G401.6 (cell line): Measurements from ENCODE around the gene CYP2W1.
A peak's percentile ranks its signal among the peaks of the same experiment; 100 is the strongest.

Experiments used
- FAIRE-seq: peaks from 2 replicates; lab custom pipeline; 2012; peaks lifted over from hg19 to GRCh38; lab: Jason Lieb, UNC

CYP2W1 gene

GRCh38 chr7:1017586-1018333 lies 34.8 kb downstream of the CYP2W1 start:
- FAIRE-seq, result no peak

GRCh38 chr7:1018334-1018695 lies 35.3 kb downstream of the CYP2W1 start:
- FAIRE-seq, result no peak

DNA sequence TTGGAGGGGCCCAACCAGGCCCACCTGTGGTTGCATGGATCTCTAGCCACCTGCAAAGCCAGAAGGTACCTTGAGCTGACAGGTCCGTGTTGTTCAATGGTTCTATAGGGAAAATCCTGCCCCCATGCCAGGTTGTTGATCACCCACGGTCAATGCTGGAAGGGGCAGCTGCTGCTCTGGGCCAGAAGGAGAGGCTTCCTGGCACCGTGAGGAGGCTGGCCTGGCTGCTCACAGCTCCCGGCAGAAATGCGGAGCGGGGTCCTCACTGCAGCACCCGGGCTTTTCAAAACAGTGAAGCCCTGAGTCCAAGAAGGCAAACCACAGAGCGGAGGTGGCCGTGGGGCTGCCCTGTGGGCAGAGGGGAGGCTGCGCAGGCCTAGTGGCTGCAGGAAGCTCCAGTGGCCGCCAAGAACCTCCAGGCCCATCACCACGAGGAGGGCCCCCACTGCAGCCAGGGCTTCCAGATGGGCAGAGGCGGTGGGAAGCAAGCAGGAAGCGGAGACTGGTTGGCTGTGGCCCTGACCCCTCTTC lies 36.3 kb downstream of the CYP2W1 start:
- FAIRE-seq, result no peak

- FAIRE-seq, result no peak
Measured at GRCh38 chr7:1019789-1020610, 37.0 kb downstream of the CYP2W1 start.

- FAIRE-seq, result no peak
Measured at GRCh38 chr7:1020849-1021251, 37.9 kb downstream of the CYP2W1 start.

- no peak for FAIRE-seq
Measured at GRCh38 chr7:1021366-1021765, 38.4 kb downstream of the CYP2W1 start.

DNA sequence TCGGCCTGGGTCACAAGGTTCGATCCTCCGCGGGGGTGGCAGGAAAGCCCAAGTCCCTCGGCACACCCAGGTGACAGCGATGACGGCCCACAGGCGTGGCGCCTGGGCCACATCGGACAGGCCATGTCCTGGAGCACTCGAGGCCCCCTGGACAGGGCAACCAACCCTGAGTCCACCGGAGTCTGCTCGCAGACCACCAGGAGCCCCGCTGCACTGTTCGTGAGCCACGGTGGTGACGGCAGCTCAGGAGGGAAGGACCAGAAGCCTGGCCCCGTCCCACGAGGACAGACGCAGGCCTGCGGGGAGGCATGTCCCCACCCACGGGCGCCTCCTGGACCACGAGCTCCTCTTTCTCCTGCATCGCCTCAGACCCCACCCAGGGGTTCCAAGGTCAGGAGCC lies 39.0 kb downstream of the CYP2W1 start:
- FAIRE-seq, result no peak

GRCh38 chr7:1022356-1022755 lies 39.4 kb downstream of the CYP2W1 start:
- no peak for FAIRE-seq

GRCh38 chr7:1022801-1023465 lies 40.0 kb downstream of the CYP2W1 start:
- FAIRE-seq, result no peak

- no peak for FAIRE-seq
Measured at GRCh38 chr7:1024331-1024841, 41.4 kb downstream of the CYP2W1 start.

DNA sequence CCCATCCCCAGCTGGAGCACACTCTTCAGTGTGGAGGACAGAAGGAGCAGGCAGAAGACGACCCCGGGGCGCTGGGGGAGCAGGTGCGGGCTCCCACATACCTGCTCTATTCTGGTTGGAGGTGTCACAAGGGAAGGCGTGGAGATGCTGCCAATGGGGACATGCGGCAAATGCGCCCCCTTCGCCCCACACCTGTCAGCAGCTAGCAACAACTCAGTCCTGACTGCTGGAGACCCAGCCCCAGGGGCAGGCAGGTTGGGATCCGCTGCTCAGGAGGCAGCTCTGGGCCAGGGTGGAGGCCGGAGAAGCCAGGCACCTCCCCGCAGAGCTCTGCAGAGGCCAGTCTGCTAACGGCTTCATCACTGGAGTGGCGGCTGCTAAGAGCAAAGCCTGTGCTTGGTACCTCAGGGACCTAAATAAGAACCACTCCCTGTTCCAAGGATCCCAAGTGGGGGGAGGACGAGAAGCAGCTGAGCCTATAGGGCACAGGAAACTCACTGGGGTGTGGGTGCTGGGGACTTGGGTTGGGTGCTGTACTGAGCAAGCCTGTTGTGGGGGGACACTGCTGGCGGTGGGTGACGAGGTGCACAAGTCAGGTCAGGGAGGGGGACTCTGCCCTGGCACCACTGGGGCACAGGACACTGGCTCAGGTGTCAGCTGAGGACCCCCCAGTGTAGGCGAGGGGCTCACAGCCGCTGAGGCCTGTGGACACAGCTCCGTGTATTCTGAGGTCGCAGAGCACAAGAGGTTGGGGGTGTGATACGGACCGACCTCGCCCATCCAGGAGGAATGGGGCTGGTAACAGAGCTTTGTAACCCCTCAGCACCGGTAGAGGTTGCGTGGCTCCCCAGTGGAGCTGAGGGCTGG lies 42.1 kb downstream of the CYP2W1 start:
- no peak for FAIRE-seq

DNA sequence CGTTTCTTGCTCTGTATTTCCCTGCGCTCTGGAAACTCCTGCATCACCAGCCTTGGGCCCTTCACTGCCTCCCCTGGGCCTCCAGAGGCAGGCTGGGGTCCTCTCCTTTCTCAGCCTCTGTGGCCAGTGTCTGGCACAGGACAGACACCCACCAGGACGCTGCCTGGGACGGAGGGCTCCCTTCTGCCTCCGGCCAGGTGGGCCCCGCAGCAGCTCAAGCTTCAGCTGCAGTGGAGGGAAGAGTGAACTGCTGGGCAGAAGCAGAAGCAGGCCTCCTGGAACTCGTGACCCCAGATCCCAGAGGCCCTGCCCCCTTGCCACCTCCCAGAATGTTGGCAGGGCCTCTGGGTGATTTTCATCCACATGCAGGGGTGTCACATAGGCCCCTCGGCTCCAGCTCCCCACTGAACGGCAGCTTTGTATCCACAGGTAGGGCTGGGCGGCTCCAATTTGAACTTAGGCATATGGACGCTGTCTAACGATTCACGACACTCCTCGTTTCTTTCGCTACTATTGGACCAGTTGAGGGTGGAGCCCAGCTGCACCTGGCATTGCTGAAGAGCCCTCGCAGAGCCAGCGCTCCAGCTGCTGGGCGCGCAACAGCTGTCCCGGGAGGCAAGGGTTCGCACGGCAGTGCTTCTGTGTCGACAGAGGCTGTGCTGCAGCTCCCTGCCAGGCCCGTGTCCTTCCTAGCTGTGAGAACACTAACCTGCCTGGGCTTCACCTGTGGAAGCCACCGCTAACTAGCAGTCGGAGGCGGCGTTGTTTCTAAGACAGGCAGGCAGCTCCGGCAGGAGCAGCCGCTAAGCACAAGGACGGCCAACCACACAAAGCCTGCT lies 43.0 kb downstream of the CYP2W1 start:
- FAIRE-seq, result no peak

DNA sequence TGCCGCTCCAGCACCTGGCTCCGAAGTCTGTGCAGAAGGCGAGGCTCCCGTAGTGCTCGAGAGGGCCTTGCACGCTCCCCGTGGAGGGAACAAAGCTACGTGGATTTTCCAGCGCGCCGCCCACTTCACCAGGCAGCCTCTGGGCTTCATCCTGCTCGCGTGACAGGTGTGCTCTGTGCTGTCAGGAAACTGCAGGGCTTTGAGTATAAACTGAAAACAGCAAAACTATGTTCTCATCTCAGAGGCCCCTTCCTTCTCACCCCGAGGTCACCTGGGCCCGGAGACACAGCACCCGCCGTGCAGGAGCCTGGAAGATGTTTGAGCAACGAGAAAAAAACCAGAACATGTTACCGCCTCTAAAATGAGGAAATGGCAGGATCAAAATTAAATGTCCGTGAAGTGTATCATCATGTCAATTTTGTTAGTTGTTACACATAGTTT lies 43.8 kb downstream of the CYP2W1 start:
- no peak for FAIRE-seq

GRCh38 chr7:1027242-1028043 lies 44.5 kb downstream of the CYP2W1 start:
- FAIRE-seq, result no peak

DNA sequence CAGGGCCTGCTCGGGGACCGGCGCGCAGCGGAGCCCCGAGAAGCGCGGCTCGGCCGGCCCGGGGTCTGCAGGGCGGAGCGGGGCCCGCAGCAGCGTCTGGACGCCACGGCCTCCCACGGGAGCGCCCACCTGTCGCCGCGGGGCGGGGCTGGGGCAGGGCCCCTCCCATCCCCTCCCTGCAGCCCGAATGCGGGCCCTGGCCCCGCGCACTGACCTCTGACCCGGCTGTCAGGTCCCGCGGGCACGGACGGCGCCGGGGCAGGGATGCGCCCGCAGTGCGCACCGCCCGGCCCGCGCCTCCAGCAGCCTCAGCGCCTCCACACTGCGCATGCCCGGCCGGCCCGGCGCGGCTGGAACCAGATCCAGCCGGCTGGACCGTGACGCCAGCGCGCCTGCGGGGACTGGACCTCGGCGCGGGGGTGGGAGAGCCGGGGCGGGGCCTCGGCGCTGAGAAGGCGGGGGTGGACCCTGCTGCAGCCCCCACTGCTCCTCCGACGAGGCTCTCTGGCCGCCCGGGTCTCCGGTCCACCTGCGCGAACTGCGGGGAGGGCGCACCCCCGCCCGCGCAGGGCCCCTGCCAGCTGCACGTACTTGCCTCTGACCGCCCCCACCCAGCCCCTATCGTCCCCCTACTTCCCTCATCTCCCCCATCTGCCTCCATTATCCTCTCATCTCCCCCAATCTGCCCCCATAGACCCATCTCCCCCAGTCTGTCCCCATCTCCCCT lies 45.2 kb downstream of the CYP2W1 start:
- no peak for FAIRE-seq

GRCh38 chr7:1028775-1029636 lies 46.0 kb downstream of the CYP2W1 start:
- peak; percentile 96 for FAIRE-seq

DNA sequence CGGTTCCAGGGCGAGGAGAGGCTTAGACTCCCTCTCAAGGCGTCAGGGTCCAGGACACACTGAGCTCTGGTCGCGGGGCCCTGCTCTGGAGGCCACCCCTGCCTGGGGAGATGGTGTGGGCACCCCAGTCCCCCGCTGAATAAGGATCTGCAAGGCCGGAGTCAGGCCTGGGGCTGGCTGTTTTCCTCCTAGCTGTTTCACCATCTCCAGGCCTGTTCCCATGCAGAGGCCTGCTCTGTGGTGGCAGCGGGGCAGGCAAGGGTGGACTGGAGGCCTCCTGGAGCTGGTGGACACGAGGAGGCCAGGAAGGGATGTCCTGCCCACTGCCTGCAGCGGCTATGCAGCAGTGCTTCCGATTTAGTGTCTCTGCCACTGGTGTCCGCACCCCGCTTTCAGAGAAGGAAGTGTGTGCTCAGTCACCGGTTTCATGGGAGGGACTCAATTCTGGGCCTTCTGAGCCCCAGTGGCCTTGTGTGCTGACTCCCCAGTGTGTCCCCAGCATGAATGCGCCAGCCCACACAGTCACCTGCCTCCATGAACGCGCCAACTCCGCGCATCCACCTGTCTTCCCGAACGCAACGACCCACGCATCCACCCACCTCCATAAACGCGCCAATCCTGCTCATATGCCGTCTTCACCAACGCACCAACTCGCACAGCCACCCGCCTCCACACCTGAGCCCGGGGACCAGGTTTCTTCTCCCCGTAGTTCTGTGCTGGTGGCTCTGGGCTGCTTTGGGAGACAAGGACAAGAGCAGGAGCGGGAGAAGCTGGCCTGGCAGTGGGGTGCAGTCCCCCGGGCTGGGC lies 46.9 kb downstream of the CYP2W1 start:
- no peak for FAIRE-seq
